ENCODE measurements around the gene ME3.
"Not testable (repeated sequence)": the region's sequence is repeated elsewhere in the genome, so short reads cannot be mapped to it uniquely, and the experiment has no call there.

ME3 gene

DNA sequence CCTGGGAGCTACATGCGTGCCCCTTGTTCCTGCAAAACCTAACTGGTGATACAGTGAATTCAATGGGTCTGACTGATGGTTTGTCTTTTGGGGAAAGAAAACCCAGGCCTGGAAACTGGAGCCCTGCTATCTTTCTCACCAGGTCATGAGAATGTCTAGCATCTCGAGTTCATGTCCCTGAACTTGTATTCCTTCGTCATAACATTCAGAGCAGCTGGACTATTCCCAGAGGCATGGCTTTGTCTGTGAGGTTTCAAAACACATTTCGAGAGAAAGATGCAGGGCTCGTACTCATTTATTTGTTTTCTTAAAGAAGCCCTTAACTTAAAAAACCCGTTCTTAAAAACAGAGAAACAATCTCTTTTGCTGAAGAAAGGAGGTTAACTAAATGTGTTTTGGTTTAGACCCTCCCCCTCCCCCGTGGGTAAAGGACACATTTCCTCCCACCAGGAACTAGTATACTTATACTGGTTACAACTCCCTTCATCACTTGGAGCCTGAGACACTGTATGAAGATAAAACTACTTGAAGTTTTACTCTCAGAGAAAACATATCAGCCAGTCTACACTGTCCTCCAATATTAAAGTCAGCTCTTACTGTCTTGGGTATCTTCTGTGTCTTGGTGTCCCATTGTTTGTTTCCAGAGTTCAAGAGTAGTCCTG lies 43.2 kb downstream of the ME3 start:
- no peak overlapping the region for H3K4me3 ChIP-seq (ENCODE audit: low read length)
- TF ChIP-seq ZNF274 (IDR thresholded peaks at IDR 0.05; ENCODE audit: low read depth, low read length), result no peak

- no peak overlapping the region for H3K4me3 ChIP-seq (ENCODE audit: low read length)
- TF ChIP-seq ZNF274 (IDR thresholded peaks at IDR 0.05; ENCODE audit: low read depth, low read length), result no peak
These were observed 44.5 kb downstream of the ME3 start for GRCh38 chr11:86627776-86628455.

DNA sequence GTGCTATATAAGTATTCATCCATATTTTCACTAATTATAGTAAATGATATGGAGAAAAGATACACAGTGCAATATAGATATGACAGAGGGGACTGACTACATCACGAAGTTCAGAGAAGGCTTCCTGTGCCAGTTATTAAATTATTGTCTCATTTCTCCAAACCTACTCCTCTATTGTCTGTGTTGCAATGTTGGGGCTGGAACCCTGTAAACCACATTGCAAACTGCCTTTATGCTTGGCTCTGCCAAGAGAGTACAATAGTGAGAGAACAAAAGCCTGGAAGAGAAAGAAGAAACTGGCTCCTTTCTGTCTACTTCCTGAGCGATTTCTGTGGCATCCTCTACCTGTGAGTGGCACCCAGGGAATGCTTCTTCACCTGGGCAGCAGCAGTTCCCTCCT lies 46.4 kb downstream of the ME3 start:
- no peak for TF ChIP-seq ZNF274 (IDR thresholded peaks at IDR 0.05; ENCODE audit: low read depth, low read length)
- H3K4me3 ChIP-seq (ENCODE audit: low read length), result no peak overlapping the region

GRCh38 chr11:86625544-86625943 lies 46.9 kb downstream of the ME3 start:
- H3K4me3 ChIP-seq (ENCODE audit: low read length), result no peak overlapping the region
- no peak for TF ChIP-seq ZNF274 (IDR thresholded peaks at IDR 0.05; ENCODE audit: low read depth, low read length)

- TF ChIP-seq ZNF274 (IDR thresholded peaks at IDR 0.05; ENCODE audit: low read depth, low read length), result no peak
These were observed 48.0 kb downstream of the ME3 start for GRCh38 chr11:86624366-86624765.

DNA sequence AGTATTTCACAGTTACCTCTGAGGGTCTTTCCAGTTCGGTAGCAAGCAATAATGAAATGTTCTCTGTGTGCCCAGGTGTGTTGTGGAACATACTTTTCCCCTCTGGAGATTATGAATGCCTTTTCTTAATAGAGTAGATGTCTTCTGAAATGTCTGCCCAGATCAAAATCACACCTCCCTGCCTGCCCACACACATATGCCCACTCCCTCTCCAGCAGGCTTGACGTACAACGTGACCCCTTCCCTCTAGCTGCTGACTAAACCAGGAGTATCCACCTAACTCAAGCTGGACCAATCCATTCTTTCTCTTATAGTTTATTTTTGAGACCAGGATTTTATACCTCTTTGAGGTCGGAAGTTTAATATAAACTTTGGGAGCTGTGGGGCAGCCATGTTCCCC lies 48.7 kb downstream of the ME3 start:
- H3K4me3 ChIP-seq (ENCODE audit: low read length), result no peak overlapping the region
- no peak for TF ChIP-seq ZNF274 (IDR thresholded peaks at IDR 0.05; ENCODE audit: low read depth, low read length)

More at GRCh38 chr11:86624366-86624765, 48.0 kb downstream of the ME3 start:
- H3K4me3 ChIP-seq (ENCODE audit: low read length), result no peak overlapping the region

DNA sequence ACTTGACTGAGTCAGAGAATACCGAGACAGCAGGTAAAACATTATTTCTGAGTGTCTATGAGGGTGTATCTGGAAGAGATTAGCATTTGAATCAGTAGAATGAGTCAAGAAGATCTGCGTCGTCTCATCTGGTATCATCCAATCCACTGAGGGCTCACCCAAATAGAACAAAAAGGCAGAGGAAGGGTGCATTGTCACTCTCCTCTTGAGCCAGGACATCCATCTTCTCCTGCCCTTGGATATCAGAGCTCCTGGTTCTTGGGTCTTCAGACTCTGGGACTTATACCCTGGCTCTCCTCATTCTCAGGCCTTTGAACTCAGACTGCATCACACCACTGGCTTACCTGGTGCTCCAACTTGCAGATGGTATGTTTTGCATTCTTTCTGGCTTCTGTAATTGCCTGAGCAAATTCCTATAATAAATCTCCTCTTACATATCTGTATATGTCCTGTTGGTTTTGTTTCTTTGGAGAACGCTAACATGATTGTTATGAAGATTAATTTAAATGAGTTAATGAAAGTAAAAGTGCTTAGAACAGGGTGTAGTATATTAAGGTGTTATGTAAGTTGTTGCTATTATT lies 49.3 kb downstream of the ME3 start:
- TF ChIP-seq ZNF274 (IDR thresholded peaks at IDR 0.05; ENCODE audit: low read depth, low read length), result no peak

DNA sequence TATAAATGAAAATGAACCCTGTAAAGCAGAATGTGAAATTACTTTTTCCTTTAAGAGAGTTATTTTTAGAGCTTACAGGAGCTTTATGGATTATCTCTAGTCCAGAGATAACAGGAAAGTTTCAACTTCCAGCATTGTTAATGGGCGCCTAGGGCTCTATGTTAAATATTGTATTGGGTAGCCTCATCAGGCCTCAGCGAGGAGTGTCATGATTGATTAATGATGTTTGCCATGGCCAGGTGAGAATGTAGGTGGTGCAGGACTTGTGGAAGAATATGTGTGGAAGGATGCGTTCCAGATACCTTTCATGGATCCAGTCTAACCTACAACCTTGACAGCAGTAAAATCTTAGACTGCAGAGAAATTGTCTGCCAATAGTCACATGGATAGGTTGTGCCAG lies 50.6 kb downstream of the ME3 start:
- no peak for TF ChIP-seq ZNF274 (IDR thresholded peaks at IDR 0.05; ENCODE audit: low read depth, low read length)
- no peak overlapping the region for H3K4me3 ChIP-seq (ENCODE audit: low read length)

More for the DNA sequence above, 49.3 kb downstream of the ME3 start:
- H3K4me3 ChIP-seq (ENCODE audit: low read length), result no peak overlapping the region

- TF ChIP-seq ZNF274 (IDR thresholded peaks at IDR 0.05; ENCODE audit: low read depth, low read length), result no peak
- no peak overlapping the region for H3K4me3 ChIP-seq (ENCODE audit: low read length)
These were observed 51.4 kb downstream of the ME3 start for GRCh38 chr11:86620891-86621521.

DNA sequence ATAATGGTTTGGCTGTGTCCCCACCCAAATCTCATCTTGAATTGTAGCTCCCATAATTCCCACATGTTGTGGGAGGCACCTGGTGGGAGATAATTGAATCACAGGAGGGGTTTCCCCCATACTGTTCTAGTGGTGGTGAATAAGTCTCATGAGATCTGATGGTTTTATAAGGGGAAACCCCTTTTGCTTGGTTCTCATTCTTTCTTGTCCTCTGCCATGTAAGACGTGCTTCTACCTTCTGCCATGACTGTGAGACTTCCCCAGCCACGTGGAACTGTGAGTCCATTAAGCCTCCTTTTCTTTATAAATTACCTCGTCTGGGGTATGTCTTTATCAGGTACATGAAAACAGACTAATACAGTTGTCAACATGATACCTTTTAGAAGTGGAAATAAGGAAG lies 53.0 kb downstream of the ME3 start:
- H3K4me3 ChIP-seq (ENCODE audit: low read length), result not testable (repeated sequence)

- TF ChIP-seq ZNF274 (IDR thresholded peaks at IDR 0.05; ENCODE audit: low read depth, low read length), result no peak
- no peak overlapping the region for H3K4me3 ChIP-seq (ENCODE audit: low read length)
These were observed 54.9 kb downstream of the ME3 start for GRCh38 chr11:86617502-86617901.

GRCh38 chr11:86615487-86615886 lies 56.9 kb downstream of the ME3 start:
- H3K4me3 ChIP-seq (ENCODE audit: low read length), result no peak overlapping the region
- TF ChIP-seq ZNF274 (IDR thresholded peaks at IDR 0.05; ENCODE audit: low read depth, low read length), result no peak

- no peak overlapping the region for H3K4me3 ChIP-seq (ENCODE audit: low read length)
- no peak for TF ChIP-seq ZNF274 (IDR thresholded peaks at IDR 0.05; ENCODE audit: low read depth, low read length)
These were observed 61.7 kb downstream of the ME3 start for GRCh38 chr11:86610559-86611341.

GRCh38 chr11:86608251-86608799 lies 64.1 kb downstream of the ME3 start:
- no peak for TF ChIP-seq ZNF274 (IDR thresholded peaks at IDR 0.05; ENCODE audit: low read depth, low read length)
- no peak overlapping the region for H3K4me3 ChIP-seq (ENCODE audit: low read length)
